ENCODE data around the gene MAPKAPK3. TPM values are rescaled to one million over a fixed set of nuclear protein-coding genes. Genes with fewer than 3 reads are reported as not detected.

MAPKAPK3 gene
- total and polyA plus RNA-seq, 7 experiments from 2014 or later = 26.7 to 196 (median 53.4) TPM

DNA sequence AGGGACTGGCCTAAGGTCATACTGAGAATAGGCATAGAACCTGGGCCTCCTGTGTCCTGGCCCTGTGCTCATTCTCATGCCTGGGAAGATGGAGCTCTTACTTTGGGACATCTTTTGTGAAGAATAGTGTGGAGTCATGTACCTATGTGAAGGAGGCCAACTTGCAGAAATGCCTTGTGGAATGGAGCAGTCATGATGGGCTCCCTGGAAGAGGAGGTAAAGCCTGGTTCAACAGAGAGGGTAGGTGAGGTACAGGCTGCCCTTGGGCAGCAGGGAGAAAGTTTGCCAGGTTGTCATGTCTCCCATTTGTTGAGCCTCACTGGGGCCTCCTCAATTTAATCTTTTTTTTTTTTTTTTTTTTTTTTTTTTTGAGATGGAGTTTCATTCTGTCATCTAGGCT is 18.1 kb downstream of the MAPKAPK3 start:
- no peaks in the 10 kb centered on the region for H3K9me3 Mint-ChIP-seq
- intact Hi-C loops (cut with micrococcal nuclease) = no loop called here
- peak overlapping the region in 7 of 9 donors; percentile 34 to 91 (median 57) for H3K27ac Mint-ChIP-seq
- H3K4me3 ChIP-seq (ENCODE audit: low read length) = no peak overlapping the region
- DNase-seq = no peak
- no peak for ATAC-seq
- ChIA-PET POLR2A (interaction anchor here (1.7 kb wide), 1 partner anchor 18 kb away, joined by 5 read pairs; the partner anchor contains the start of gene MAPKAPK3), CTCF (no interaction called here)
- no peaks in the 10 kb centered on the region for H3K27me3 Mint-ChIP-seq
- H3K36me3 Mint-ChIP-seq = peaks cover 0 to 15% (median 0%) of the 10 kb centered on the region in 5 donors
- peaks cover 0 to 15% (median 0%) of the 10 kb centered on the region in 3 experiments for H3K36me3 ChIP-seq (ENCODE audit: control insufficient read depth in 2 of 3, insufficient read depth in 3 of 3, low read length in 3 of 3)
- H3K27ac ChIP-seq (ENCODE audit: low read depth, low read length) = no peak overlapping the region
- no peaks in the 10 kb centered on the region for H3K9me3 ChIP-seq (ENCODE audit: control insufficient read depth in 2 of 3, low read length in 3 of 3)
- peak overlapping the region in 3 of 10 donors; percentile 20 to 43 (median 23) for H3K4me3 Mint-ChIP-seq
- H3K4me1 ChIP-seq (ENCODE audit: control insufficient read depth in 2 of 2, insufficient read depth in 2 of 2, low read length in 2 of 2) = peaks cover 24 to 40% of the 10 kb centered on the region in 2 donors
- peaks cover 61 to 84% (median 79%) of the 10 kb centered on the region in 7 donors for H3K4me1 Mint-ChIP-seq
- H3K27me3 ChIP-seq (ENCODE audit: control insufficient read depth in 2 of 2, insufficient read depth in 2 of 2, low read length in 2 of 2) = no peaks in the 10 kb centered on the region

GRCh38 chr3:50637011-50637410 is 20.1 kb downstream of the MAPKAPK3 start:
- intact Hi-C loops (cut with micrococcal nuclease) = no loop called here
- H3K4me1 Mint-ChIP-seq = peaks cover 48 to 71% (median 59%) of the 10 kb centered on the region in 7 donors
- Histone ChIP-seq H3K4me1 (ENCODE audit: control insufficient read depth in 2 of 2, insufficient read depth in 2 of 2, low read length in 2 of 2) (peaks cover 11 to 25% of the 10 kb centered on the region in 2 donors), H3K4me3 (ENCODE audit: low read length) (no peak overlapping the region), H3K27me3 (ENCODE audit: control insufficient read depth in 2 of 2, insufficient read depth in 2 of 2, low read length in 2 of 2) (no peaks in the 10 kb centered on the region), H3K36me3 (ENCODE audit: control insufficient read depth in 2 of 3, insufficient read depth in 3 of 3, low read length in 3 of 3) (peaks cover 0 to 34% (median 6%) of the 10 kb centered on the region in 3 experiments), H3K9me3 (ENCODE audit: control insufficient read depth in 2 of 3, low read length in 3 of 3) (no peaks in the 10 kb centered on the region), H3K27ac (ENCODE audit: low read depth, low read length) (peak overlapping the region; percentile 24)
- ATAC-seq = no peak
- POLR2A ChIA-PET = no interaction called here
- CTCF ChIA-PET = interaction anchor here (0.7 to 1.1 kb wide), 2 partner anchors 16 to 23 kb away, joined by 3 to 6 read pairs; no protein-coding TSS in a partner anchor
- H3K27me3 Mint-ChIP-seq = no peaks in the 10 kb centered on the region
- peaks cover 0 to 28% (median 9%) of the 10 kb centered on the region in 5 donors for H3K36me3 Mint-ChIP-seq
- H3K4me3 Mint-ChIP-seq = peak overlapping the region in 1 of 10 donors; percentile 53
- no peaks in the 10 kb centered on the region for H3K9me3 Mint-ChIP-seq
- DNase-seq = no peak
- H3K27ac Mint-ChIP-seq = peak overlapping the region in 7 of 9 donors; percentile 19 to 91 (median 82)

DNA sequence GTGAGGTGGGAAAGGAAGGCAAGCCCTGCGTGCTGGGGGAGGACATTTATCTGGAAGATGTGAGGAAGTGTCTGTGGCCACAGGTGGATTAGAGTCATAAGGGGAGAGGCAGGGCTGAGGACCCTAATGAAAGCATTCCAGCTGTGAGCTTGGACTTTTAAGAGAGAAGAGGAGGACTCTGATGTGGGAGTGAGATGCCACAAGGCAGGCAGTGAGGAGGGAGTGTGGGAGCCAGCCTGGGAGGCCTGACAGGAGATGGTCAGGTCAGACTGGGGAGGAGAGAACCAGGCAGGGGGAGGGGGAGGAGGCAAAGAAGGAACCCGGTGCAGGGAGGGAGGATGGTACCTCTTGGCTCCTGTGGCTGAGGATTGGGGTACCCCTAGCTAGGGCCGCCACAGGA is 21.0 kb downstream of the MAPKAPK3 start:
- peak overlapping the region; percentile 50 to 91 (median 82) for H3K27ac Mint-ChIP-seq
- Histone ChIP-seq H3K9me3 (ENCODE audit: control insufficient read depth in 2 of 3, low read length in 3 of 3) (no peaks in the 10 kb centered on the region), H3K4me3 (ENCODE audit: low read length) (no peak overlapping the region), H3K36me3 (ENCODE audit: control insufficient read depth in 2 of 3, insufficient read depth in 3 of 3, low read length in 3 of 3) (peaks cover 1 to 44% (median 6%) of the 10 kb centered on the region in 3 experiments), H3K27me3 (ENCODE audit: control insufficient read depth in 2 of 2, insufficient read depth in 2 of 2, low read length in 2 of 2) (no peaks in the 10 kb centered on the region), H3K4me1 (ENCODE audit: control insufficient read depth in 2 of 2, insufficient read depth in 2 of 2, low read length in 2 of 2) (peaks cover 2 to 16% of the 10 kb centered on the region in 2 donors), H3K27ac (ENCODE audit: low read depth, low read length) (no peak overlapping the region)
- ATAC-seq (no peak), DNase-seq (no peak)
- peaks cover 39 to 61% (median 50%) of the 10 kb centered on the region in 7 donors for H3K4me1 Mint-ChIP-seq
- POLR2A ChIA-PET = no interaction called here
- no peaks in the 10 kb centered on the region for H3K27me3 Mint-ChIP-seq
- intact Hi-C loops (cut with micrococcal nuclease) = no loop called here
- peaks cover 0 to 30% (median 9%) of the 10 kb centered on the region in 5 donors for H3K36me3 Mint-ChIP-seq
- CTCF ChIA-PET = interaction anchor here (1.1 to 1.7 kb wide), 2 partner anchors 15 to 24 kb away, joined by 6 read pairs; no protein-coding TSS in a partner anchor
- H3K9me3 Mint-ChIP-seq = no peaks in the 10 kb centered on the region
- no peak overlapping the region for H3K4me3 Mint-ChIP-seq

- Mint-ChIP-seq H3K4me1 (peaks cover 28 to 51% (median 38%) of the 10 kb centered on the region in 7 donors), H3K36me3 (peaks cover 0 to 30% (median 12%) of the 10 kb centered on the region in 5 donors), H3K27me3 (no peaks in the 10 kb centered on the region), H3K27ac (peak overlapping the region in 8 of 9 donors; percentile 15 to 79 (median 54)), H3K4me3 (no peak overlapping the region), H3K9me3 (no peaks in the 10 kb centered on the region)
- CTCF ChIA-PET = interaction anchor here (1.7 kb wide), 1 partner anchor 14 kb away, joined by 6 read pairs; no protein-coding TSS in a partner anchor
- Histone ChIP-seq H3K4me1 (ENCODE audit: control insufficient read depth in 2 of 2, insufficient read depth in 2 of 2, low read length in 2 of 2) (peaks cover 2 to 16% of the 10 kb centered on the region in 2 donors), H3K36me3 (ENCODE audit: control insufficient read depth in 2 of 3, insufficient read depth in 3 of 3, low read length in 3 of 3) (peaks cover 6 to 55% (median 12%) of the 10 kb centered on the region in 3 experiments), H3K27me3 (ENCODE audit: control insufficient read depth in 2 of 2, insufficient read depth in 2 of 2, low read length in 2 of 2) (no peaks in the 10 kb centered on the region), H3K4me3 (ENCODE audit: low read length) (no peak overlapping the region), H3K27ac (ENCODE audit: low read depth, low read length) (no peak overlapping the region), H3K9me3 (ENCODE audit: control insufficient read depth in 2 of 3, low read length in 3 of 3) (no peaks in the 10 kb centered on the region)
- intact Hi-C loops (cut with micrococcal nuclease) = no loop called here
- ATAC-seq (no peak), DNase-seq (no peak)
- POLR2A ChIA-PET = no interaction called here
Observed at GRCh38 chr3:50639055-50639494, 22.1 kb downstream of the MAPKAPK3 start.

GRCh38 chr3:50642382-50642781 is 25.4 kb downstream of the MAPKAPK3 start:
- H3K9me3 ChIP-seq (ENCODE audit: control insufficient read depth in 2 of 3, low read length in 3 of 3) = no peaks in the 10 kb centered on the region
- peaks cover 6 to 88% (median 28%) of the 10 kb centered on the region in 3 experiments for H3K36me3 ChIP-seq (ENCODE audit: control insufficient read depth in 2 of 3, insufficient read depth in 3 of 3, low read length in 3 of 3)
- DNase-seq (no peak), ATAC-seq (no peak)
- peaks cover 7 to 30% (median 13%) of the 10 kb centered on the region in 7 donors for H3K4me1 Mint-ChIP-seq
- intact Hi-C loops (cut with micrococcal nuclease) = no loop called here
- ChIA-PET CTCF (no interaction called here), POLR2A (no interaction called here)
- peak overlapping the region in 1 of 9 donors; percentile 52 for H3K27ac Mint-ChIP-seq
- peaks cover 2 to 6% of the 10 kb centered on the region in 2 donors for H3K4me1 ChIP-seq (ENCODE audit: control insufficient read depth in 2 of 2, insufficient read depth in 2 of 2, low read length in 2 of 2)
- no peaks in the 10 kb centered on the region for H3K27me3 ChIP-seq (ENCODE audit: control insufficient read depth in 2 of 2, insufficient read depth in 2 of 2, low read length in 2 of 2)
- H3K4me3 Mint-ChIP-seq = no peak overlapping the region
- no peaks in the 10 kb centered on the region for H3K9me3 Mint-ChIP-seq
- no peak overlapping the region for H3K27ac ChIP-seq (ENCODE audit: low read depth, low read length)
- H3K4me3 ChIP-seq (ENCODE audit: low read length) = no peak overlapping the region
- H3K27me3 Mint-ChIP-seq = no peaks in the 10 kb centered on the region
- H3K36me3 Mint-ChIP-seq = peaks cover 0 to 26% (median 19%) of the 10 kb centered on the region in 5 donors

- Mint-ChIP-seq H3K4me3 (no peak overlapping the region), H3K4me1 (peaks cover 0 to 12% (median 0%) of the 10 kb centered on the region in 7 donors), H3K27me3 (no peaks in the 10 kb centered on the region), H3K9me3 (no peaks in the 10 kb centered on the region), H3K36me3 (peaks cover 0 to 28% (median 15%) of the 10 kb centered on the region in 5 donors), H3K27ac (peak overlapping the region in 1 of 9 donors; percentile 65)
- no peak for DNase-seq
- ATAC-seq = no peak
- Histone ChIP-seq H3K4me3 (ENCODE audit: low read length) (no peak overlapping the region), H3K27ac (ENCODE audit: low read depth, low read length) (no peak overlapping the region), H3K36me3 (ENCODE audit: control insufficient read depth in 2 of 3, insufficient read depth in 3 of 3, low read length in 3 of 3) (peaks cover 6 to 100% (median 29%) of the 10 kb centered on the region in 3 experiments), H3K4me1 (ENCODE audit: control insufficient read depth in 2 of 2, insufficient read depth in 2 of 2, low read length in 2 of 2) (no peaks in the 10 kb centered on the region), H3K27me3 (ENCODE audit: control insufficient read depth in 2 of 2, insufficient read depth in 2 of 2, low read length in 2 of 2) (no peaks in the 10 kb centered on the region), H3K9me3 (ENCODE audit: control insufficient read depth in 2 of 3, low read length in 3 of 3) (no peaks in the 10 kb centered on the region)
- ChIA-PET CTCF (no interaction called here), POLR2A (interaction anchor here (0.7 kb wide), 1 partner anchor 140 kb away, joined by 3 read pairs; no protein-coding TSS in a partner anchor)
- intact Hi-C loops (cut with micrococcal nuclease) = no loop called here
Observed at GRCh38 chr3:50644561-50644960, 27.6 kb downstream of the MAPKAPK3 start.

All from naive thymus-derived CD4-positive, alpha-beta T cell (primary cell).